ENCODE measurements around the gene GTF2H3. TPM values are rescaled to one million over a fixed set of nuclear protein-coding genes. Genes with fewer than 3 reads are reported as not detected.

Gene GTF2H3
- total RNA-seq, 1 donor from 2014 or later = 29.3 TPM

- FAIRE-seq = no peak
- DNase-seq (ENCODE audit: low spot score in 2 of 2) = no peak
Observed at GRCh38 chr12:123696646-123697045, 63.0 kb downstream of the GTF2H3 start.

GRCh38 chr12:123705935-123706334 is 72.3 kb downstream of the GTF2H3 start:
- FAIRE-seq (no peak), DNase-seq (ENCODE audit: low spot score in 2 of 2) (no peak)

GRCh38 chr12:123707466-123707865 is 73.8 kb downstream of the GTF2H3 start:
- DNase-seq (ENCODE audit: low spot score in 2 of 2) (no peak), FAIRE-seq (no peak)

Small RNA genes within 50 kb of the gene (small RNA-seq; reads per million reads assigned to genes)
- 0.20 reads per million for gene SNORA9B

Other genes starting within 250 kb of the GTF2H3 start
- gene KMT5A, start 249.7 kb upstream of the GTF2H3 start, total RNA-seq = 24.1 TPM
- 0.41 TPM for gene RILPL2, start 197.1 kb upstream of the GTF2H3 start, total RNA-seq
- gene SNRNP35, start 175.7 kb upstream of the GTF2H3 start, total RNA-seq = 23.2 TPM
- 3.7 TPM for gene RILPL1, start 100.1 kb upstream of the GTF2H3 start, total RNA-seq
- gene TMED2, start 49.3 kb upstream of the GTF2H3 start, total RNA-seq = 296 TPM
- 17.9 TPM for gene DDX55, start 31.7 kb upstream of the GTF2H3 start, total RNA-seq
- 28.1 TPM for gene EIF2B1, start 143 bp upstream of the GTF2H3 start, total RNA-seq
- 46.5 TPM for gene TCTN2, start 37.3 kb downstream of the GTF2H3 start, total RNA-seq
- gene ATP6V0A2, start 78.5 kb downstream of the GTF2H3 start, total RNA-seq = 26.9 TPM
- gene DNAH10, start 128.5 kb downstream of the GTF2H3 start, total RNA-seq = 22.4 TPM

Measured in frontal cortex (tissue), 4 donors.